Measurements from ENCODE around the gene FARS2.

FARS2 gene

GRCh38 chr6:5776706-5777390 lies 515.5 kb downstream of the FARS2 start:
- ChIA-PET CTCF (no interaction called here), POLR2A (no interaction called here)
- 89% methylated on average over 9 of the region's 12 CpGs for WGBS (ENCODE audit: insufficient coverage)
- Histone ChIP-seq H3K27ac (ENCODE audit: insufficient read depth in 1 of 2, low read depth in 1 of 2, low read length in 2 of 2, poor library complexity in 1 of 2, severe bottlenecking in 2 of 2) (no peak overlapping the region), H3K4me3 (ENCODE audit: control insufficient read depth in 1 of 7, extremely low read depth in 1 of 7, insufficient read depth in 4 of 7, low read depth in 2 of 7, low read length in 6 of 7) (no peak overlapping the region), H3K27me3 (replicated peaks in 2 of 5; ENCODE audit: control insufficient read depth in 4 of 5, insufficient read depth in 5 of 5, low read length in 4 of 5) (no peaks in the 10 kb centered on the region), H3K36me3 (ENCODE audit: control insufficient read depth in 4 of 4, insufficient read depth in 4 of 4, low read length in 3 of 4) (peaks cover 0 to 4% (median 2%) of the 10 kb centered on the region in 4 experiments), H3K4me1 (ENCODE audit: control extremely low read depth in 1 of 4, control insufficient read depth in 4 of 4, insufficient read depth in 4 of 4, low read length in 3 of 4) (no peaks in the 10 kb centered on the region), H3K9me3 (ENCODE audit: control extremely low read depth in 1 of 5, control insufficient read depth in 4 of 5, insufficient read depth in 2 of 5, low read depth in 1 of 5, low read length in 4 of 5) (no peaks in the 10 kb centered on the region)
- peak in 2 of 3 donors; percentile 5 to 6 for DNase-seq

GRCh38 chr6:5778317-5778857 lies 517.1 kb downstream of the FARS2 start:
- ChIA-PET POLR2A (no interaction called here), CTCF (no interaction called here)
- Histone ChIP-seq H3K27ac (ENCODE audit: insufficient read depth in 1 of 2, low read depth in 1 of 2, low read length in 2 of 2, poor library complexity in 1 of 2, severe bottlenecking in 2 of 2) (no peak overlapping the region), H3K9me3 (ENCODE audit: control extremely low read depth in 1 of 5, control insufficient read depth in 4 of 5, insufficient read depth in 2 of 5, low read depth in 1 of 5, low read length in 4 of 5) (no peaks in the 10 kb centered on the region), H3K4me3 (ENCODE audit: control insufficient read depth in 1 of 7, extremely low read depth in 1 of 7, insufficient read depth in 4 of 7, low read depth in 2 of 7, low read length in 6 of 7) (no peak overlapping the region), H3K36me3 (ENCODE audit: control insufficient read depth in 4 of 4, insufficient read depth in 4 of 4, low read length in 3 of 4) (peaks cover 0 to 2% (median 0%) of the 10 kb centered on the region in 4 experiments), H3K4me1 (ENCODE audit: control extremely low read depth in 1 of 4, control insufficient read depth in 4 of 4, insufficient read depth in 4 of 4, low read length in 3 of 4) (peaks cover 0 to 4% (median 1%) of the 10 kb centered on the region in 4 experiments), H3K27me3 (replicated peaks in 2 of 5; ENCODE audit: control insufficient read depth in 4 of 5, insufficient read depth in 5 of 5, low read length in 4 of 5) (no peaks in the 10 kb centered on the region)
- 90% methylated on average over 5 of the region's 7 CpGs for WGBS (ENCODE audit: insufficient coverage)
- no peak for DNase-seq

DNA sequence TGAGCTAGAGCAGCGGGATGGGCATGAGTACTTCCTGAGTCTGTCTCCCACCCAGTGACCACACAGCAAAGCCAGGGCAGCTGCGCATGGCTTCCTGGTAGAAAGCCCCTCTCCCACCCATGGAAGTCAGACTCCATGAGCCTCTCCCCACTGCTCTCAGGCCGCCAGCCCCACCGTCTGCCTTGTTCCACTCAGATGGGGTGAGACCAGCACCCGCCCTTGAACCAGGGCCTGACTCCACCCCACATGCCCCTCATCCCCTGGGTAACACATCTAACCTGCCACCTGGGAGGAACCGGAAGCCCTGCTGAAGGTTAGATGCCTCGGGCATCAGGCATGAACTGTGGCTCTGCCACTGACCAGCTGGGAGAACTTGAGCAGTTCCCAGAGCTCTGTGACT lies 517.6 kb downstream of the FARS2 start:
- POLR2A ChIA-PET = interaction anchor here (0.6 kb wide), 1 partner anchor 95 kb away, joined by 8 read pairs; no protein-coding TSS in a partner anchor
- no peak for DNase-seq
- no peaks in the 10 kb centered on the region for H3K27me3 ChIP-seq (replicated peaks in 2 of 5; ENCODE audit: control insufficient read depth in 4 of 5, insufficient read depth in 5 of 5, low read length in 4 of 5)
- H3K4me1 ChIP-seq (ENCODE audit: control extremely low read depth in 1 of 4, control insufficient read depth in 4 of 4, insufficient read depth in 4 of 4, low read length in 3 of 4) = peaks cover 0 to 4% (median 1%) of the 10 kb centered on the region in 4 experiments
- WGBS (ENCODE audit: insufficient coverage) = 97% methylated on average over 6 of the region's 7 CpGs
- H3K36me3 ChIP-seq (ENCODE audit: control insufficient read depth in 4 of 4, insufficient read depth in 4 of 4, low read length in 3 of 4) = peaks cover 0 to 2% (median 0%) of the 10 kb centered on the region in 4 experiments
- H3K4me3 ChIP-seq (ENCODE audit: control insufficient read depth in 1 of 7, extremely low read depth in 1 of 7, insufficient read depth in 4 of 7, low read depth in 2 of 7, low read length in 6 of 7) = no peak overlapping the region
- H3K27ac ChIP-seq (ENCODE audit: insufficient read depth in 1 of 2, low read depth in 1 of 2, low read length in 2 of 2, poor library complexity in 1 of 2, severe bottlenecking in 2 of 2) = no peak overlapping the region
- no peaks in the 10 kb centered on the region for H3K9me3 ChIP-seq (ENCODE audit: control extremely low read depth in 1 of 5, control insufficient read depth in 4 of 5, insufficient read depth in 2 of 5, low read depth in 1 of 5, low read length in 4 of 5)
- CTCF ChIA-PET = no interaction called here

- peaks cover 0 to 4% (median 1%) of the 10 kb centered on the region in 4 experiments for H3K4me1 ChIP-seq (ENCODE audit: control extremely low read depth in 1 of 4, control insufficient read depth in 4 of 4, insufficient read depth in 4 of 4, low read length in 3 of 4)
- no peak overlapping the region for H3K27ac ChIP-seq (ENCODE audit: insufficient read depth in 1 of 2, low read depth in 1 of 2, low read length in 2 of 2, poor library complexity in 1 of 2, severe bottlenecking in 2 of 2)
- H3K9me3 ChIP-seq (ENCODE audit: control extremely low read depth in 1 of 5, control insufficient read depth in 4 of 5, insufficient read depth in 2 of 5, low read depth in 1 of 5, low read length in 4 of 5) = no peaks in the 10 kb centered on the region
- 100% methylated on average over 4 of the region's 6 CpGs for WGBS (ENCODE audit: insufficient coverage)
- no peak overlapping the region for H3K4me3 ChIP-seq (ENCODE audit: control insufficient read depth in 1 of 7, extremely low read depth in 1 of 7, insufficient read depth in 4 of 7, low read depth in 2 of 7, low read length in 6 of 7)
- CTCF ChIA-PET = no interaction called here
- H3K27me3 ChIP-seq (replicated peaks in 2 of 5; ENCODE audit: control insufficient read depth in 4 of 5, insufficient read depth in 5 of 5, low read length in 4 of 5) = no peaks in the 10 kb centered on the region
- DNase-seq = no peak
- no peaks in the 10 kb centered on the region for H3K36me3 ChIP-seq (ENCODE audit: control insufficient read depth in 4 of 4, insufficient read depth in 4 of 4, low read length in 3 of 4)
- POLR2A ChIA-PET = no interaction called here
Measured at GRCh38 chr6:5781019-5781418, 519.7 kb downstream of the FARS2 start.

GRCh38 chr6:5781966-5782556 lies 520.7 kb downstream of the FARS2 start:
- peaks cover 0 to 4% (median 1%) of the 10 kb centered on the region in 4 experiments for H3K4me1 ChIP-seq (ENCODE audit: control extremely low read depth in 1 of 4, control insufficient read depth in 4 of 4, insufficient read depth in 4 of 4, low read length in 3 of 4)
- POLR2A ChIA-PET = no interaction called here
- H3K27me3 ChIP-seq (replicated peaks in 2 of 5; ENCODE audit: control insufficient read depth in 4 of 5, insufficient read depth in 5 of 5, low read length in 4 of 5) = no peaks in the 10 kb centered on the region
- H3K4me3 ChIP-seq (ENCODE audit: control insufficient read depth in 1 of 7, extremely low read depth in 1 of 7, insufficient read depth in 4 of 7, low read depth in 2 of 7, low read length in 6 of 7) = no peak overlapping the region
- WGBS (ENCODE audit: insufficient coverage) = 91% methylated on average over 17 of the region's 17 CpGs
- no peaks in the 10 kb centered on the region for H3K9me3 ChIP-seq (ENCODE audit: control extremely low read depth in 1 of 5, control insufficient read depth in 4 of 5, insufficient read depth in 2 of 5, low read depth in 1 of 5, low read length in 4 of 5)
- H3K27ac ChIP-seq (ENCODE audit: insufficient read depth in 1 of 2, low read depth in 1 of 2, low read length in 2 of 2, poor library complexity in 1 of 2, severe bottlenecking in 2 of 2) = no peak overlapping the region
- CTCF ChIA-PET = no interaction called here
- no peak for DNase-seq
- no peaks in the 10 kb centered on the region for H3K36me3 ChIP-seq (ENCODE audit: control insufficient read depth in 4 of 4, insufficient read depth in 4 of 4, low read length in 3 of 4)

DNA sequence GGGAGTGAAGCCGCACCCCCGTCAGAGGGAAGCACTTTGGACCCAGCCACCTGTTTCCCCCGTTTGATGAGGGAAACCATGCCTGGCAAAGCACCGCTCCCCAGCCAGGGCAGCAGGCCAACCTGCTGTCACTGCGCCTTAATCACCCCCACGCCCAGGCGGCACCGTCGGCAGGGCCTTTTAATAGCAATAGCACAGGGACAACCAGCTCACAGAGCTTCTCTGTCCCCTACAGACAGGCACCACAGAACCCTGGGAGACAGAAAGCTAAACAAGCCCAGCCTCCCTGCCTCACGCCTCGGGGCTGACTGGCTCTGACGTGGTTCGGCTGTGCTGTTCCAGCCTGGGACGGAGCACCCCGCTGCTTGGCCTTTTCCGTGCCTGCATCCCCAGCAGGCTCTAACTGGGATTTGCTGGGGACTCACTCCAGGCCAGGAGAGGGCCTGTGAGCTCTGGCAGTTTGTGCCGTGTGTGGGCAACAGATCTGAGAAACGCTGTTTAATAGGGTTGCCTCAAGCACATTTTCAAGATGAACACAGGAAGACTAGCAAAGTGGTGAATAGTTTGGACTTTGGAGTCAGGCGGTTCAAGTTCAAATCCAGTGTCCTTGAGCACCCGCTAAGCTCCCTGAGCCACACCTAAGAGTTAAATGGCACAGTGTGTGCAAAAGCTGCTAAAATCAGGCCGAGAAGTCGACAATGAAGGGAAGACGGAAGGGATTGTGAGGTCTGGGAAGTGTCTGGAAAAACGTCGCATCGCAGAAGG lies 521.7 kb downstream of the FARS2 start:
- Histone ChIP-seq H3K4me1 (ENCODE audit: control extremely low read depth in 1 of 4, control insufficient read depth in 4 of 4, insufficient read depth in 4 of 4, low read length in 3 of 4) (peaks cover 0 to 4% (median 1%) of the 10 kb centered on the region in 4 experiments), H3K27ac (ENCODE audit: insufficient read depth in 1 of 2, low read depth in 1 of 2, low read length in 2 of 2, poor library complexity in 1 of 2, severe bottlenecking in 2 of 2) (no peak overlapping the region), H3K36me3 (ENCODE audit: control insufficient read depth in 4 of 4, insufficient read depth in 4 of 4, low read length in 3 of 4) (no peaks in the 10 kb centered on the region), H3K27me3 (replicated peaks in 2 of 5; ENCODE audit: control insufficient read depth in 4 of 5, insufficient read depth in 5 of 5, low read length in 4 of 5) (no peaks in the 10 kb centered on the region), H3K4me3 (ENCODE audit: control insufficient read depth in 1 of 7, extremely low read depth in 1 of 7, insufficient read depth in 4 of 7, low read depth in 2 of 7, low read length in 6 of 7) (no peak overlapping the region), H3K9me3 (ENCODE audit: control extremely low read depth in 1 of 5, control insufficient read depth in 4 of 5, insufficient read depth in 2 of 5, low read depth in 1 of 5, low read length in 4 of 5) (no peaks in the 10 kb centered on the region)
- ChIA-PET POLR2A (no interaction called here), CTCF (no interaction called here)
- 58% methylated on average over 26 of the region's 26 CpGs for WGBS (ENCODE audit: insufficient coverage)
- DNase-seq = peak; percentile 8 to 61 (median 31)
